Measurements from ENCODE around the gene ATP11A.
"Not testable (repeated sequence)": the region's sequence is repeated elsewhere in the genome, so short reads cannot be mapped to it uniquely, and the experiment has no call there.

Gene ATP11A

GRCh38 chr13:112693831-112694497 lies 4.1 kb downstream of the ATP11A start:
- no peak for DNase-seq

- DNase-seq: no peak
Measured at GRCh38 chr13:112695121-112695520, 5.3 kb downstream of the ATP11A start.

DNA sequence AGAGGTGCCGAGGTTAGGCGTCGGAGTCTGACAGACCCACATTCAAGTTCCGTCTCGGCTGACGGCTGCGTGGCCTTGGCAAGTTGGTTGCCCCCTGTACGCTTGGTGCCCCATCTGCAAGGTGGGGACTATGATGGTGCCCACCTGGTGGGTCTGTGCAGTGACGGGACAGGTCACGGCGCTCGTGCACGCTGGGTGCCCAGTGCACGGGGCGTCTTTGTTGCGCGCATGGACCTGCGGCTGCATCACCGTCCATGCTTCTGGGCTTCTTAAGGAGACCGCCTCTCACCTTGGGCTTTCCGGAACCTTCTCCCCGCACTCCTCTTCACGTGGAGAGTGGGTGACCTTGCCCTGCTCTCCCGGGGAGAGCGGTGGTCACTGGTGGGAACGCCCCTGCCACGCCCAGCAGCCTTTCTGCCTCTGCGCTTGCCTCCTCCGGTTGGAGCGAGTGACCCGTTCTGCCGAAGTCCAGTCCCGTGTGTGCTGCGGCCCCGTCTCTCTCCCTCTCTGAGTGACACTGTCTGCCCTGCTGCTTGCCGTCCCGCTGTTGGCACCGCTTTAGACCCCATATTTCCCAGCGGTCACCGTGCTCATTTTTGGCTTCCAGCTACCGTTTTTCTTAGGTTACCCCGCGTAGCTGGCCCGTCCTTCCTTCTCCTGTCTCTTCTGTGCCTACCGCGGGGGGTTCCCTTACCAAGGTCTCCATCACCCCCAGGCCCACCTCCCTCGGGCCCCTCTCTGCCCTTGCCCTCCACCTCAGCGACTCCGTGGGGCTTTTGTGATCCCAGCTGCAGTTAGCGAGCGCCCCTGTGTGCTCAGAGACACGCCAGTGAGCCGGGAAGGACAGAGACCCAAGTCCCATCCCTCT lies 6.4 kb downstream of the ATP11A start:
- DNase-seq: no peak

- no peak for DNase-seq
Measured at GRCh38 chr13:112696869-112697465, 7.1 kb downstream of the ATP11A start.

DNA sequence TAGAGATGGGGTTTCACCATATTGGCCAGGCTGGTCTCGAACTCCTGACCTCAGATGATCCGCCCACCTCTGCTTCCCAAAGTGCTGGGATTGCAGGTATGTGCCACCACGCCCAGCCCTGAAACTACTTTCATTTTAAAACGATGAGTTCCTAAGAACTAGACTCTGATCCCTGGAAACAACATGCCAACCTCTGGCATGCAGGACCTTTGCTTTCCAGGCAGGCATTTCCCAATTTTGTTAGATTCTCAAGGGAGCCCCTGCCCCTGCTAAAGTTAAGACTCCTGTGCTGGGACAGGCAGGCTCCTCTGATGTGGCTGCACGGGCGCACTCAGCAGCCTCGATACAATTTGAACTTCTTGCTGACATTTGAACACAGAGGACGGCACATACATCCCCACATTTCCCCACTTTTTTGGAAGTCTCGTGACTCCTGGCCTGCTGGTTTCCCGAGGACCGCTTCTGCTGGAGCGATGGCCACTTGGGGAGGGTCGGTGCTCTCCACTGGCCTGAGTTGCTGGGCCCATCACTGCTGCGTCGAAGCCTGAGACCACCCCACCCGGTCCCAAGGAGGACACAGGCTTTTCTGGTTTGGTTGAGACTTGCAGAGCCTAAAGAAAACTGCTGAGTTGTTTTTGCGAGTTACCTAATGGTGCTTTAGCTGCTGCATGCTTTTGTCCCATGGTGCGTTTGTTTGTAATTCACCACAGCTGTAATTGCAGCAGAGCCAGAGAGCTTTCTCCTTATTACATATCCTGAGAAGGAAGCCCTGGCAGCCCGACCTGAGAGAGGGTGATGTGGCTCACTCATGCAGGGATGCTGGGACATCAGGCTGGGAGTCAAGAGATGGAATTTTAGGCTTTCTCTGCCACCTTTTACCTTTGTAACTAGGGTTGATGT lies 8.2 kb downstream of the ATP11A start:
- DNase-seq: no peak

DNA sequence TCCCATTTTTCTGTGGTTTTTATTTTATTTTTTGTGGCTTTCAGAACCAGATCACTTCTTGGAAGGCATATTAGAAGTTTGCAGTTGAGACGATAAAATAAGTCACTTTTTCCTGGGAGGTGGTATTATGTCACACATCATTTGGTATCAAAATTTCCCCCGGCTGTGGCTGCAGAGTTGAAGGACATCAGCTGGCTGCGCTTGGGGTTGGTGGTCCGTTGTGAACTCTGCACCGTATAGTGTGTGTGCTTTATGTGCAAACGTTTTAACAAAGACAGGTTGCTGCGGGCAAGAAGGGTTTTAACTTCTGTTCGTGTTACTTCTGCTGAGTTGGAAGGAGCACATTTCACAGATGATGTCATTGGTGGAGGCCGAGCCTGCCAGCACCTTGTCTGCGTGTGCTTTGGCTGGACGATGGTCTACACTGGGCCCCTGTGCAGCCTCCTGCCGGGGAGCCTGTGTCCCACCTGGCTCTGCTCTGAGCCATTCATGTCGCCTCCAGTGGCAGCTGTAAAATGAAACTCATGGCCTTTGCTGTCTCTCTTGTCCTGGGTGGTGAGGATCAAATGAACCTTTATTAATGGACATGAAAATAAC lies 9.6 kb downstream of the ATP11A start:
- no peak for DNase-seq

- no peak for DNase-seq
Measured at GRCh38 chr13:112700291-112701060, 10.6 kb downstream of the ATP11A start.

DNA sequence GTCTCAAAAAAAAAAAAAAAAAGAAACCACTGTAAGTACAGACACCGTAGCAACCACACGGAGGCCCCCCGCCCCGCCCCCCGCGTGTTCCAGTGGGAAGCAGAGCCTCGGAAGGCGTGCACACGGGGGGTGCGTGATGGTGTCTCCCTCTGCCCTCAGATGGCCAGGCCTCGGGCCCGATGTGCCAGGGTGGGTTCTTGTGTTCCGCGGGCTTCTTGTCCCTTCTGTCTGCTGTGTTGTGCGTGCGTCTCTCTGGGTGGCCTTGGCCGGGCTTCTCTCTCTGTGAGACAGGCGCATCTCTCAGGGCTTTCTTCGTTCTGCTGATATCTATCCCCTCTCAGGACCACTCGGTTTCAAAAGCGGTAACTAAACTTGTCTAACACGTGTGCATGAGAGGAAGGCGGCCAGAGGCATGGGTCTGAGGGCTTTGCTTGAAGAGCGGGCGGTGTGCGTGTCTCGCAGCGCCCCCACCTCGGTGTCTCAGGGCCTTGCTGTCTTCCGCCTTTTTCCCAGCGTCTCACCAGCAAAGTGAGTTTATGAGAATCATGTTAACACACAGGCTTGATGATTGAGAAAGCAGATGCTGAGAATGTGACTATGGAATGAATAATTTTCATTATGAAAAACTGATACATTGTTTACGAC lies 12.6 kb downstream of the ATP11A start:
- no peak for DNase-seq

GRCh38 chr13:112702986-112703379 lies 13.1 kb downstream of the ATP11A start:
- DNase-seq: no peak

GRCh38 chr13:112703449-112704284 lies 13.8 kb downstream of the ATP11A start:
- DNase-seq: no peak

DNA sequence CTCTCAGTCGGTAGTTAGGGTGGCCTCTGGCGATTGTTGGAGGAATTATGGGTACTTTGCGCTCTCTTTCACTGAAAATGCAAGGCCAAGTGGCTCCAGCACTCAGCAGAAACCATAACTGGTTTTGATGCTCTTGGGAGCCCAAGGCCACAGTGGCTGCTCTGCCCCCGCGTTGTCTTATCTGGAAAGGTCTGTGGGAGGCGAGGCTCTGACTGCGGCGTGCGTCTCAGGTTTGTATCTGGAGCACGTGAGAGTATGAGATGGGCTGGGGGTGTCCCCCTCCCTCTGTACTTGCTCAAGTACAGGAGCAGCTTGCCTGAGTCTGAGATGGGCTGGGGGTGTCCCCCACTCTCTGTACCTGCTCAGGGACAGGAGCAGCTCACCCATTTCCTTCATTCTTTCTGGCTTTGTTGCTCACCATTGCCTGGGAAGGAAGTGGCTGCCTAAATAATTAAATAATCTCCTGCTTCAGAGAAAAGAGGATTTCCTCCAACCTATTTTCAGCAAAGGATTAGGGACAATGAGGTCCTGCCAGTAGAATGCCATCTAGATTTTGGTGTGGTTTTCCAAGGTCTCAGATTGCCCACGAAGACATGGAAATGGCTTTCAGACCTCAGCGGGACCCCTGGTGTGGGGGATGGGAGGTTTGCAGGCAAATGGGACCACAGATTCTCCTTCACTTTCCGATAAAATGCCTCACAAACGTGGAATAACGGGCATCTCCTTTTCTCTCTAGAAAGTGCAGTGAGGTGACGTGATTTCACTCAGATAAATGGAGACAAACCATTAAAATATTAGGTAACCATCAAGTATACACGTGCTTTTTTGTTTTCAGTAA lies 14.7 kb downstream of the ATP11A start:
- DNase-seq: no peak

DNA sequence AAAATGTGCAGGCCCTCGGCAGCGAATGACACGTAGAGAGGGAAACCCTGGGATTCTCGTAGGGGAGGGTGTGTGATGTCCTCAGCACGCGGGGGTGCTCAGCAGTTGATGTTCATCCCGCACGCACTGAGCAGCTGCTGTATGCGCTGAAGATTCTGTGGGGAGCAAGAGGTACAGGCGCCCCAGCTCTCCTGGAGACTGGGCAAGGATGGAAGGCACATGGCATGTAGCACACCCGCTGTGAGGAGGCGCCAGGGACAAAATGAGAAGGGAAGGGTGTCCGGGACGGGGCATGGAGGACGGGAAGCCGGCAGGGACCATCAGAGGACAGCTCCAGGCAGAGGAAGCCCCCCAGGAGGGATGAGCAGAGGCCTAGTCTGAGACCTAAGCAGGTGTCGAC lies 15.4 kb downstream of the ATP11A start:
- DNase-seq: no peak

- no peak for DNase-seq
Measured at GRCh38 chr13:112706171-112706570, 16.3 kb downstream of the ATP11A start.

DNA sequence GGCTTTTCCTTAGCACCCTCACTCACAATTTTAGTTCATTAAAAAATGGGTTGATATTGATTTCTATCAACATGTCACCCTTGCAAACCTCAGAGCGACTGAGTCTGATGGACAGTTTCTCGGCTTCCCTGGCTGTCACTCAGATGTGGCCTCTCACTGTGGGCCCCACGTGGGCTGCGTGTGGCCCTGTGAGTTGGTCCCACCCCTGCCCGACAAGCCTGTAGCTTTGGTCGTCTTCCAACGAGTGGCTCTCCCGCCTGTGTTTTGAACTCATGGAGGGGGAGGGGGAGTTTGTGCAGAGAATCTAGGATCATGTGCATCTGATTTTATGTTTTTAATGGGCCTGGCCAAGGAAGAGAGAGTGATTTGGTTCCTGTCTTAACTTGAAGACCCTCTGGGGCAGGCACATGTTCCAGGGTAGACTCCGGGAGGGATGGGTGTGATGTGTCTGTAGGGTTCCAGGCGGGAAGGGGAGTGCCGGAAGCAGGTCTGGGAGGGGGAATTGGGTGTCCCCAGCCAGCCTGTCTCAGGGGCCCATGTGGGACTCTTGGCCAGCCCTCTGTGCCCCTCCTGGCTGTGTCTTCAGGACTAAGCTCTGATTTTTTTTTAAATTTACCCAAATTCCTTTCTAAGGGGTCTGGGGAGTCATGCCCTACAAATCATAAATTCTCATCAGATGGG lies 18.9 kb downstream of the ATP11A start:
- no peak for DNase-seq

DNA sequence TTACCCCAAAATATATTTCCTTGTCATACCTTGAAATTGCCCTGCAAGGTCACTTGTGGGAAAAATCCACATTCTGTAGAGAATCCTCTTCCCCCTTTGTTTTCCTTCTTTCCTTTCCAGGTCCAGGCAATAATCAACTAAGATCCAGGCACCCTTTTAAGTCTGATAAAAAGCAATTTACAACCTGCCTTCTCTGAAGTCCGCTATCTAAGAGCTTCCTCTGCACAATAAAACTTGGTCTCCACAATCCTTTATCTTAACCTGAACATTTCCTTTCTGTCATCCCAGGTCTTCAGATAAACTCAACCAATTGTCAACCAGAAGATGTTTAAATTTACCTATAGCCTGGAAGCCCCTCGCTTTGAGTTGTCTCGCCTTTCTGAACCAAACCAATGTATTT lies 19.5 kb downstream of the ATP11A start:
- not testable (repeated sequence) for DNase-seq

- DNase-seq: no peak
Measured at GRCh38 chr13:112709825-112710783, 20.3 kb downstream of the ATP11A start.

- no peak for DNase-seq
Measured at GRCh38 chr13:112710855-112711527, 21.2 kb downstream of the ATP11A start.

Measured in RPMI8226 (cell line).